Activated gamma-delta T cell treated with anti-CD3 and anti-CD28 coated beads, Interleukin-2, amount 50 U/mL, for 16 hours (primary cell): ENCODE measurements around the gene TUBB2B.

Experiments
- DNase-seq: peaks from one replicate; pipeline ENCODE4 v3.0.0-alpha.2; 2020; ENCODE audit warnings: low read depth

The TUBB2B gene

DNA sequence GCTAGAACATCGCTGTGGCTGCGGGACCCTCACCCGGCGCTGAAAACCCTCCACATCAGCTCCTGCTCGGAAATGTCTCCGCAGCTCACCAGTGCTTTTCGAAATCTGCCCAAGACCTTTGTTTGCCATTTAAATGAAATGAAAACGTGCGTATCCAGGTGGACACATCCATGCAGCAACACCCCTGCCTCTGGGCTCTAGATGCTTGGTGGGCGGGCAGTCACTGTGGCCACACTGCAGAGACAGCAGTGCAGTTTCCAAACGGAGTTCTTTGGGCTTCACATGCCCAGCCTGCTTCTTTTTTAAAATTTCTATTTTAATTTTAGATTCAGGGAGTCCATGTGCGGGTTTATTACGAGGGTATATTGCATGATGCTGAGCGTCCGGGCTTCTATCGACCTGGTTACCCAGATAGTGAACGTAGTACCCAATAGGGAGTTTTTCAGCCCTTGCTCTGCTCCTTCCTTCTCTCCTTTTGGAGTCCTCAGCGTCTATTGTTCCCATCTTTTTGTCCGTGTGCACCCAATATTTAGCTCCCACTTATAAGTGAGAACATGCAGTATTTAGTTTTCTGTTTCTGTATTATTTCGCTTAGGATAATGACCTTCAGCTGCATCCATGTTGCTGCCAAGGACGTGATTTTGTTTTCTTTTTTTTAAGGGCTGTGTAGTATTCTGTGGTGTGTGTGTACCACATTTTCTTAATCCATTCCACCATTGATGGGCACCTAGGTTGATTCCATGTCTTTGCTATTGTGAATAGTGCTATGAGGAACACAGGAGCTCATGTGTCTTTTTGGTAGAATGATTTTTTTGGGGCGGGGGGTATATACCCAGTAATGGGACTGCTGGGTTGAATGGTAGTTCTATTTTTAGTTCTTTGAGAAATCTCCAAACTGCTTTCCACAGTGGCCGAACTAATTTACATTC is 4.8 kb upstream of the TUBB2B start:
- DNase-seq, result no peak

DNA sequence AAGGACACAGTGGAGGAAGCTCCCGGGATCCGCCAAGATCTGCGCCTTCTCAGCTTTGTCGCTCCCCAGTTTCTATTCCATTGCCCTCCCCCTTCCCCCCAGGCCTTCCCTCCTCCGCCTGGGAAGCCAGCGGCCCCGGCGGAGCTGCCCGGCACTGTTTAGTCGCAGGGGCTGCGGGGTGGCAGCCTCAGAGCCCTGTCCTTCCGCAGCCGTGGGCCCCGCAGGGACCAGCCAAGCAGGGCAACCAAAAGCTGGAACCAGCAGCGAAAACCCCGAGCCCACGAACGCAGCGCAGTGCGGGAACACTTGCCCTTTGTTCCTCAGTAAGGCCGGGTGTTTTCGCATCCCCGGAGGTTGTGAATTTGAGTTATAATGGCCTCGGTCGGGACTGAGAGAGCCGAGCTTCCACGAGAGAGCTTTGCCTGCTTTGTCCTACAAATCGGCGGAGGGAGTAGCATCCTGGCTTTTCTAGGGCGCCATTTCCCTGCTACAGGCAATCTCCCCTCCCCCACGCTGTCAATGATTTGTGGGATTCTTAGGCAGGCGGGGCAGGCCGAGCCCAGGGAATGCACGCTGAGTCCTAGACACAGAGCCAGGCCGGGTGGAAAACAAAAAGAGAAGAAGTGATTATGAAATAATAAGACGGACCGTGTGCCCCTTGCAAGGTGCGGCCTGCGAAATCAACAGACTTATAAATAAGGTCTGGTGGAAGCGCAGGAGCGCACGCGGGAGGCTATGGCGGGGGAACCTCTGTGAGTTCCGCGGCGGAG is 4.0 kb upstream of the TUBB2B start:
- no peak for DNase-seq

DNA sequence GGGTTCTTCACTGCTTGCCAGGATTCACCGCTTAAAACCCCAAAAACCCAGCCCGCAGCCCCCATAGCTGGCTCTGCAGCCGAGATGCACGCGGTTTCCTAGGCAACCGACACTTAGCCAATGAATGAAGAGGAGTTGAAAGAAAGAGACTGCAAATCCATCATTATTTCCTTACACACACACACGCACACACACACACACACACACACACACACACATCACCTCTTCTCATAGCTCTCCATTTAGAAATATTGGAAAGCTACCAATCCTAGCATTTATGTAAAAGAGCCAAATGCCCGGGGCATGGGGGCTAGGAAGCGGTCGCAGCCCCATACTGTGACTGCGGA is 3.4 kb upstream of the TUBB2B start:
- no peak for DNase-seq

DNA sequence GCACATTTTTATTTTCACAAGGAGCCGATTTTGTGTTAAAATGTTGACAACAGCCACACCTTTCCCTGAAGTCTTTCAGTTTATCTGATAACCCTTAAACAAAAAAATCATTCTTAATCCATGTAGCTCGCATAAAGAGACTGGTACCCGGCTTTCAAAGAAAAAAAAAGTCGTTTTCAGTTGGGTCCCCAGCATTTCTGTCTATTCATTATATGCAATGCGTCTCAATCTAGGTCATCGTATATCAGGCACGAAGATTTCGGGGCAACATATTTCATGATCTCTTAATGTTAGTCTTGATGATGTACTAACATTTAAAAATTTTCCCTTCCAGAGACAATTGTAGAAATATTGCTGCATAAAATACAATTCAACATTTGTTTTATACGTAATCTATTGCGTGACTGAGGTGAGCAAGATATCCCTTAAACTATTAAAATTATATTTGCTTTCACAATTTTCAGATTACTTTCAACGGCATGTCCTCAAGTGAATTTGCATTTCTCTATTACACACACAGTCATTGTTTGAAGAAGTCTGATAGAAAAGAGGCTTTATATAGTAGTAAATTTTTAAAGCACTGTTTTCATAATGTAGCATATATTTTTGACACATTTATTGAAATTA is 2.9 kb upstream of the TUBB2B start:
- no peak for DNase-seq

DNA sequence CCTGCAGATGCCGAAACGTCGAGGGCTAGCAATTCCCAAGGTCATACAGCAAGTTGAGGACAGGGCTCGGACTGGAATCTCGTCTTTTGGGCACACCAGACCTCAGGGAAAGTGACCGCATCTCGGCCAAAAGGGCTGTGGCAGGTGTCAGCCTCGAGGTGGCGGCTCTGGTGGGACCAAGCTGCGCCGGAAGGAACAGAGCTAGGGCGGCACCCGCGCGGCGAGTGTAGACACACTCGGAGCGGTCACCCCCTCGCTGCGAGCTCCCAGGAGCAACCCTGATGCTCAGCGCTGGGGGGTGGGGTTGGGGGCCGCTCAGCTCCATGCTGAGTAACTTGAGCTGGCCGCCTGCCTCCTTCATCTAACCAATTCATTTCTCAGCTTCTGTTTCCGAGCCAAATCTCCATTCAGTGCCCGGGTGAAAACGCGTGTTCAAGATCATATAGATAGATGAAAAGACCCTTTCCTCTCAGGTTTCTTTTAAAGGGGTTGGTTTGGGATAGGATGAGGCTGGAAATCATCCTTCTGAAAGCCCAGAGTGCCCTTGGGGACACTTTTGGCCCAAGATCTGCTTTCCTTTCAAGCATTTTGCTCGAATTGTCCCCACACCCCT is 2.2 kb upstream of the TUBB2B start:
- no peak for DNase-seq

DNA sequence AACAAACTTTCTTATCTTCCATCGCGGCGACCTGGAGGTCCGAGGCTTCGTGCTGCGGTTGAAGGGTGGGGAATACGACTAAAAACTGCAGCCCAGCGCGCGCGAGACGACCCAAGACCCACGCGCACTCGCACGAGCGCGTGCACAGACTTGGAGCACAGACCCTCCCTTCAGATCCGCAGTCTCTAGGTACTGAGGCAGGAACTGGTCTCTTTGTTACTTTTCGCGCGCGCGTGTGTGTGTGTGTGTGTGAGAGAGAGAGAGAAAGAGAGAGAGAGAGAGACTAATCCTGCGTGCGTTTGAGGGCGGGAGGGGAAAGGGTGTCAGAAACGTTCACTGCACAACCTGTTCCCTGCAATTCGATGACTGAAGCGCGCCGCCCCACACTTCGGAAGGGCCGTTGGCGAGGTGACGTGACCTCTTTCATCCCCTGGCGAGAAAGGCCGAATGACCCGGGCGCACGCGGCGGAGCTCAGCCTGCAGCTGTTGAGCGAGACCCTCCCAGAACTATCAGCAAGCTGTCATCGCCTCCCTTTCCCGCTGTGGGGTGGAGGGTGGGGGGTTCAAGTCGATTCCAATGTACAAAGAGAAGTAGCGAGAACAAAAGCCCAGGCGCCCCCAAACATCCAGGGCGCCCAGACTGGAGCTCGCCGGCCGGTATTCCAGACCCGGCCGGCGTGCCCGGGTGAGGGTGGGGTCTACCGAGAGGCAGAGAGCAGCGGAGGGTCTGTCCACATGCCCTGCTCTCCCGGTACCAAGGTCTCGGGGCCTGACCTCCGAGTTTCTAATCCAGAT is 1.5 kb upstream of the TUBB2B start:
- no peak for DNase-seq

DNA sequence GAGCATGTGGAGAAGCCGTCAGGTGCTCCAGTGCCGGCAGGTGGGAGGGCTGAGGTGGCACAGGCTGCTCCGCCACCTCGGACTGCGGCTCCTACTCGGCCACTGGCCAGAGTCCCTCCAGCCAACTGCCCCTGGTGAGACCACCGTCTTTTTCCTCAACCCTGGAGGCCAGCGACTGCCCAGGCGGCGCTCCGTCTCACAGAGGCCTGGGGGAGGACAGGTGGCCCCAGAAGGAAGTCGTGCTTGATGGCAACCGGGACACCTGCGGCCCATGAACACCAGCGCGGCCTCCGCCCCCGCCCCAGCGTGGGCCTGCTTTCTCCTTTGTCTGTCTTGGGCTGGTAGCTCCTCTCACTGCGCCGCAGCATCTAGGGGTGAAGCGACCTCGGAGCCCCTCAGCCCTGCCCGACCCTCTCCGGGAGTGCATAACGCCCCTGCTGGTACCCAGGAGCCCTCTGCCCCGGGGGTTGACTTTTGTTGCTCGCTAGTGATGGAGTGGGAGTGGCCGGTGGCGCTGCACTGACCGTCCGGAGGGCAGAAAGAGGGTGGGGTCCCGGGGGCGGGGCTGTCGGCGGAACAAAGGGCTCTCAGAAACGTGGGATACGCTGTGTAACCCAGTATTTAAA is 706 bp upstream of the TUBB2B start:
- no peak for DNase-seq

DNA sequence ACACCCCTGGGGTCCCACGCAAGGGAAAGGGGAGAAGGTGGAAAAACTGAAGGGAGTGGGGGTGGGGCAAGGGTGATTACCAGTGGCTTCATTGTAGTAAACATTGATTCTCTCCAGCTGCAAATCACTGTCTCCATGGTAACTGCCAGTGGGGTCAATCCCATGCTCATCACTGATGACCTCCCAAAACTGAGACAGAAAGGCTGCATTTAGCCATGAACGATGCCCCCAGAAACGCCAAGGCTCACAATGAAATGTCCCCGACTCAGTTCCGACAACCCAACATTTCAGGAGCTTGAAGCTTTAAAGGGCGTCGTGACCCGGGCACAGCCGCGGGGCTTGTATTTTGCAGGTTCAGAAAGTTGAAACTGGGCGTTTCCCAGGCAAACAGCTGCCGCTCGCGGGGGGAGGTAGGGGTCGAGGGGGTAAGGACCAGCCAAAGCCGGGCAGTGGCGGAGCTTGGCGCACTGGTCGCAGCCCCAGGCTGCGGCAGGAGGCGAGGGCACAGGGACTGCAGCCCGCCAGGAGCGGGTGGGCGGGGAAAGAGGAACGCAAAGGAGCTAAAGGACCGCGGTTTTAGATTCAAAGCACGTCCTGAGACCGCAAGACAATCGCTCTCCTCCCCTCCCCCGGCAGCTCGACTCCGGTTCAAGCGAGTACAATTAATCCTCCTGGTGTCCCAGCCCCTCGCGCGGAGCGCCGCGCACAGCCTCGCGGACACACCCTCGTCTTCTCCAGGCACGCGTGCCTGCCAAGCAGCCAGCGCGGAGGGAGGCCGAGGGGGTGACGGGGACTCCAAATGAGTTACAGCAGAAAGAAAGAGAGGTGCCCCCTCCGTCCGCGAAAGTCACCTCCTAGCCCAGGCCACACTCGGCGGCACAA is 731 bp downstream of the TUBB2B start:
- no peak for DNase-seq

DNA sequence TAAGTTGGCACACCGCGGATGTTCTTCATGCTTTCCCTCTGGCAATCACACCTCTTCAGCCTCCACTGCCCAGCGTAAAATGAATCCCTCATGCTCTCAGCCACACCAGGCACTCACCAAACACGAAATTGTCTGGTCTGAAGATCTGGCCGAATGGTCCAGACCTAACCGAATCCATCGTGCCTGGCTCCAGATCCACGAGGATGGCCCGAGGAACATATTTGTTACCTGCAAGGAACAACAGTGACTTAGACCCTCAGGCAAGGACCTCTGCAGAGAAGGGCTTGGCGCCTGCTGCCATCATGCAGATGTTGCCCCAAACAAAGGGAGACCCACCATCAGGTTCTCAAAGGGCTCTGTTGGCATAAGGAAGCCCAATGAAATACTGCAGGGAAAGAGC is 1.4 kb downstream of the TUBB2B start:
- DNase-seq, result no peak

DNA sequence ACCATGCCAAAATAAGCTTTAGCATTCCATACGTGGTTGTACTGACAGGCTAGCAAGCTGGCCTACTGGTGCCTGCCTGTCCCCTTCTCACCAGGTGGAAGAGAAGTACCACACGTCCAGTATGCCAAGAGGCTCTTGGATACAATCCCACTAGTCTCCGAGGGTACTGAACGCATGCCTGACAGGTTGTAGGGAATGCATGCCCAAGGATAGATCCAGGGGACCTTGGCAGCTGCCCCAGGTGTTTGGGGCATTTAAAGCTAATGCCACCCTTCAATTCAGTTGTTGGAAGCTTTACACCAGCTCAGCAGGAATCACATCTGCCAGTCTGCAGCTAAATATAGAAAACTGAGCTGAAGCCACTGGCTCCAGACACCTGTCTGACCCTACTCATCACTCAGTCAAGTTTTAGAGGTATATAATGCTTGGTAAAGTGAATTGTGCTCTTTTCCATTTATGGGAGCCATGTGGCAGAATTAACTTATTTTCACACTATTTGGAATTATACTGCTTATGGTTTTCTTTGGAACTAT is 4.9 kb downstream of the TUBB2B start:
- DNase-seq, result no peak

DNA sequence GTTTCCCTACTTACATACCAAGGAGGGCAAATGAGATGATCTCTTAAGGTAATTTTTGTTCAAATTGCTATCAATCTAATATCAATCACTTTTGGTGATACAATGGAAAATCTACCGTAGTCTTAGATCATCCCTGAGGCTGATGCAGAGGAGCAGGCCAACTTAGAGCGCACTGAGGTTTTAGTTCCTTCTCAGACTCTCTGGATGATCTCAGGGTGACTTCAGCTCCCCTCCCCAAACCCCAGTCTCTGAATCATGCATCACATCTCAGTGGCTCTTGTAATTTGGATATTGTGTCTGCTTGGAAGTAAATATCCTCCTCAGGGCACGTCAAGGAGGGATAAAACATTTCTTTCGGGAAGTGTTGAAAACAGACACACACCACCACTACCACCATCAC is 5.9 kb downstream of the TUBB2B start:
- no peak for DNase-seq

DNA sequence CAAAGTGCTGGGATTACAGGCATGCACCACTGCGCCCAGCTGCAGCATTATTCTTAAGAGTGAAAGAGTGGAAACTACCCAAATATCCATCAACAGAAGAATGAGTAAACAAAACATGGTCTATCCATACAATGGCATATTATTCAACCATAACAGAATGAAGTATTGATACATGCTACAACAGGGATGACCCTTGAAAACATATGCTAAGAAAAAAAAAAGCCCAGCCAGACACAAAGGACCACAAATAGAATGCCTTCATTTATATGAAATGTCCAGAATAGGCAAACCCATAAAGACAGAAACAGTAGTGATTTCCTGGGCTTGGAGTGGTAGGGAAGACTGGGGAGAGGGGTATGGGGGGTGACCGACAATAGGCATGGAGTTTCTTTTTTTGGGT is 7.1 kb downstream of the TUBB2B start:
- no peak for DNase-seq

DNA sequence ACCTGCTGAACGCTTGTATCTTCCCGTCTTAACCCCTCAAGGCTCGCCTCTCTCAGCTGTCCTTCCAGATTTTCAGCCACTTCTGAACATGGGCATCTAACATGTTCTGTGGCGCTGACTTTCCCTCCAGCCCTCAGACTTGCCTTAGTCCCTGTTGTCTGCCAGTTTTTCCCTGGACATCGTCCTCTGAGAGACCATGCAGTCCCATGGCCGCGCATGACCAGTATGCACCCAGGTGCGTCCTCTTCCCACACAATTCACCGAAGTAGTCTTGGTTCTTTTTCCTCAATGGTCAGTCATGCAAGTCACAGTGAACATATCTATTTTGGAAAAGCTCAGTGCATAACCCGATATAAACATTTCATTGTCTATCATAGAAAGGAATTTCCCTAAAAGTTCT is 9.2 kb downstream of the TUBB2B start:
- DNase-seq, result no peak

DNA sequence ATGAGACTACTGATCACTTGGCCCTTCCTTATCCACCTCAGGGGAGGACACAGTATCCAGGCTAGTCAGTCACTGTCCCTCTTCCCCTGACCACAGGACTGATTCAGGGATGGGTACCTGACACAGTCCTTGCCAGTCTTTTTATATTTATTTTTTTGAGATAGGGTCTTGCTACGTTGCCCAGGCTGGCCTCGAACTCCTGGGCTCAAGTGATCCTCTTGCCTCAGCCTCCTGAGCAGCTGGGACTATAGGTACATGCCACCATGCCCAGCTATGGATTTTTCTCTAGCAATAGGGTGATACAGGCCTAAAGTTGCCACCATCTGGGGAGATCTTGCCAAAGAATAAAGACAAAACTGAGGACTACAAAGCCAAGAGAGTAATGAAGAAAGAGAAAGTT is 10.2 kb downstream of the TUBB2B start:
- no peak for DNase-seq

DNA sequence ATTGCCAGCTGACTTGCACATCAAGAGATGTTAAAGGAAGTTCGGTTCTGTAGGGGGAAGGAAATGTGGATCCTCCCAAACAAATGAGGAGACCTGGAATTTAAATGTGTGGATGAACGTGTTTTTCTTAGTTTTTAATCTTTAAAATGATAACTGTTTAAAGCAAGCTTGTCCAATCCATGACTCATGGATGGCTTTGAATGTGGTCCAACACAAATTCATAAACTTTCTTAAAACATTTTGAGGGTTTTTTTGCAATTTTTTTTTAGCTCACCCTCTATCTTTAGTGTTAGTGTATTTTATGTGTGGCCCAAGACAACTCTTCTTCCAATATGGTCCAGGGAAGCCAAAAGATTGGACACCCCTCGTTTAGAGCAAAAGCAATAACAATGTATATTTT is 12.6 kb downstream of the TUBB2B start:
- no peak for DNase-seq

DNA sequence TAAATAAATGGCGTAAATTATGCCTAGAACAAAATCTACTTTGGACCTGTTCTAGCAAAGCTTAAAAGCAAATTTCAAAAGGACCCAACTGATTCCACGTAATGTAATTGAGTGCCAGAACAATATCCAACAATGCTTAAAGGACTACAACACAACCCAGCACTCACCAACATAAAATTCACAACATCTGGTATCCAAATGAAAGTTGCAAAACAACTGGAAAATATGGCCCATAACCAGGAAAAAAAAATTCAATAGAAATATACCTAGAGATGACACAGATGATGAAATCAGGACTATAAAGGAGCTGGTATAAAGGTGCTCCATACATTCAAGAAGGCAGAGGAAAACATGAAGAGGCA is 14.1 kb downstream of the TUBB2B start:
- no peak for DNase-seq

DNA sequence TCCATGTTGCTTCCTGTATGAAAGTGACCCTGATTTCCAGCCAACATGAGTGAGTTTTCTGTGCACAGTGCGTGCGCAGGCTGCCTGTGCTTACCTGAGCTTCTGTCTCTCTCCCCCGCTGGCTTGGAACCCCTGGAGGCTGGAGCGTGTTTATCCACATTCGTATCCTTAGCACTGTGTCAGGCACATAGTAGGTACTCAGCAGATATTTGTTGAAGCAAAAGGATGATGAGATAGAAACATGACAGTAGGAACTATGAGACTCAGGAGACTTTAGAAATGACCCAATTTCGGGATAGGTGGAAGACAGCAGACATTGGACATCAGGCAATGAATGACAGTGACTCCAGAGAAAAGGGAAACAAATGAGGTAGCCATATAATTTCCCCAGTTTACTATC is 15.2 kb downstream of the TUBB2B start:
- no peak for DNase-seq

DNA sequence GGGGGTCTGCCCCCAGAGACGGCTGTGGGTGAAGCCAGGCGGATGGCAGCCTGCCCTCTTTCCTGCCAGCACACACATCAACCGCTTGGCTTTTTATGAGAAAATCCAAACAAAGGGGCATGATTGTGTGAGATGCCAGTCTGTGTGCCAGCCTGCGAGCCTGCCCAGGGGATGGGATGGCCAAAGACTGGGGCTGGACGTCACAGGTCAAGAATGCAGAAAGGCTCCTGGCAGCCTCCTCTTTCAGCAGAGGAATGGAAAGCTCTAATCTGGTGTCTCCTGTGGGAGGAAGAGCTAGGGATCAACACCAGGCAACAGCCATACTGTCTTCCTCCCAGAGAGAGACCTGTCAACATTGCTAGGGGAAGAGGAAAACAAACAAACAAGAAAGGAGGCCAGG is 15.8 kb downstream of the TUBB2B start:
- DNase-seq, result no peak

DNA sequence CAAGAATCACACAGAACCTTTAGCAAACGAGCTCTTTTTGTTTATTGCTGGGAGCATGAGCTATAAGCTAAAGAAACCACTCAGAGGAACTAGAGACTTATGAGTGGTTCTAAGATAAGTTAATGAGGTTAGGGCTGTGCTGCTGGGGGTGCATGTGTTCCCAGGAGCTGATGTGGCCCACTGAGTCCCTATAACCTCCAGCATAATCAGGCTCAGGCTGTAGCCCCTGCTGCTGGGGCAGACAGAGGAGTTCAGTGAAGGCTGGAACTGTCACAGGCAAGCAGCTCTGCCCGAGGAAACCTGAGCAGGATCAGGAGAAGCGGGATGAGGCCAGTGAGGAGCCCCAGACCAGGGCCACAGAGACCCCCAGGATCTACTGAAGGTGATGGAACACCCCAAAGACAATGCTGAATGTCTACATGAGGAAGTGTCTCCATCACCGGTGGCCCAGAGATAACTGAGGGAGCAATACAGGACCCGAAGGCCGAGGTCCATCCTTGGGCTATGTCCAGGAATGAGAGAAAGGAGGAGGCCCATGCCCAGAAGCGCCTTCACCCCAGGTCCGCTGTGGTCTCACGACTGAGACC is 17.3 kb downstream of the TUBB2B start:
- no peak for DNase-seq
